Upper lobe of left lung (tissue), 6 donors: ENCODE results near the gene TRIM40. TPM values are rescaled to one million over a fixed set of nuclear protein-coding genes. Genes with fewer than 3 reads are reported as not detected.
A peak's percentile ranks its signal among the peaks of the same experiment; 100 is the strongest.
"Not testable (repeated sequence)": the region's sequence is repeated elsewhere in the genome, so short reads cannot be mapped to it uniquely, and the experiment has no call there.

Experiments
- ATAC-seq, 2 donors: fragments of 200-7000 bp; cut with Tn5 transposase; one replicate each; pipeline ENCODE4 v1.9.1; 2022; ENCODE audit warnings: mild to moderate bottlenecking in 2 of 2, moderate library complexity in 2 of 2; ENCODE audit not compliant: low FRiP score in 2 of 2
- DNase-seq, 2 donors: peaks; one replicate each; pipeline ENCODE4 v3.0.0-alpha.2; 2019 to 2020
- H3K27ac ChIP-seq, 4 donors: fragments of 200-600 bp; sonication (generic); one replicate each; pipeline ENCODE4 v1.5.1; 2016 to 2019
- H3K27me3 ChIP-seq, 4 donors: fragments of 200-600 bp; sonication (generic); one replicate each; pipeline ENCODE4 v1.5.1; 2017 to 2019
- H3K36me3 ChIP-seq, 4 donors: fragments of 200-600 bp; sonication (generic); one replicate each; pipeline ENCODE4 v1.5.1; 2016 to 2019
- H3K4me1 ChIP-seq, 4 donors: fragments of 200-600 bp; sonication (generic); one replicate each; pipeline ENCODE4 v1.5.1; 2018 to 2019
- H3K4me3 ChIP-seq, 4 donors: fragments of 200-600 bp; sonication (generic); one replicate each; pipeline ENCODE4 v1.5.1; 2017 to 2019; ENCODE audit warnings: mild to moderate bottlenecking in 2 of 4, moderate library complexity in 1 of 4
- H3K9me3 ChIP-seq, 4 donors: fragments of 200-600 bp; sonication (generic); one replicate each; pipeline ENCODE4 v1.5.1; 2018 to 2019
- EP300 ChIP-seq, 4 donors: sonication (generic); formaldehyde crosslinking; IDR thresholded peaks; one replicate each; pipeline ENCODE4 v1.5.1; 2017; ENCODE audit warnings: antibody characterized with exemption in 4 of 4, control low read depth in 2 of 4
- POLR2A ChIP-seq, 4 donors: fragments of 450-650 bp; IDR thresholded peaks; one replicate each; pipeline ENCODE4 v1.5.1; 2016 to 2017; ENCODE audit warnings: antibody characterized with exemption in 4 of 4, mild to moderate bottlenecking in 2 of 4
- POLR2AphosphoS5 ChIP-seq, 2 donors: sonication (generic); formaldehyde crosslinking; IDR thresholded peaks; one replicate each; pipeline ENCODE4 v1.5.1; 2017; ENCODE audit warnings: antibody characterized with exemption in 2 of 2
- WGBS, 2 donors: methylation state at CpG; one replicate each; pipeline ENCODE4 v1.1.5; 2017 to 2018; 5-methylcytosine and 5-hydroxymethylcytosine counted together
- total RNA-seq, 6 donors: library from RNA; depleted of rRNA in 4 of 6; stranded (reverse); fragments of >200 nt in 4 of 6; gene quantifications; one replicate each; pipeline versions ENCODE4 v1.1.0 to v1.2.1, GENCODE V29; 2016 to 2021
- TF ChIP-seq, protein P1 (sequence below), 6 experiments: fragments of 450-650 bp in 4 of 6; fragments of 200-600 bp in 2 of 6; sonication (generic) in 2 of 6; IDR thresholded peaks; one replicate each; pipeline ENCODE4 v1.5.1; 2016 to 2019; ENCODE audit warnings: antibody characterized with exemption in 6 of 6
- donor health status: DM: no; HTN: no; CAD: no; lungs with moderate emphysema.
- donor health status: DM: no; HTN: yes; CAD: no; lungs with severe emphysema.

Gene TRIM40
- total RNA-seq, 6 donors from 2014 or later, result not detected

DNA sequence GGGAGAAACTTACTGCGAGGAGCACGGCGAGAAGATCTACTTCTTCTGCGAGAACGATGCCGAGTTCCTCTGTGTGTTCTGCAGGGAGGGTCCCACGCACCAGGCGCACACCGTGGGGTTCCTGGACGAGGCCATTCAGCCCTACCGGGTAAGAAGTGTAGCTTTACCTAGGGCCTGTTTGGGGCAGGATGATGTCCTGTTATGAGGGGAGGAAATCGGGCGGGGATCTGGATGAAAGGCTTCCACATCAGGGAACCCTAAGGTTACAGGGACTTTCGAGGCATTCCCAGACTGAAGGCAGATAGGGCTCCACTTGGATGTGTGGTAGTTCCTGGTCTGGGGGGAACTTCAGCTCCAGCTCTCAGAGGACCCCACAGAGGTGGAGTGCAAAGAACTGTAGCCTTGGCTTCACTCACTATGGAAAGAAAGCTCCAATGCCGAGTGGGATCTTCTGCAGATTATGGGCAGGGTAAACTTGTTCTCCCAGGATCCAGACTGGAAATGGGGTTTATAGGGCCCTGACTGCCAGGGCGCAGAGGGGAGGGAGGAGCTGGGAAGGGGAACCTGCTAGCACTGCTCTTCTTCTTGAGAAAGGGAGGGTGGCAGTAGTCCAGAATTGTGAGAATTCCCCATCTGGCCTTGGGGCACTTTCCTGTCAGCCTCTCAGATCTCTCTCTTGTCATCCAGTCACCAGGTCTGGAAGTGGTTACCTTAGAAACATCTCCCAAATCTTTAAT is 28.1 kb downstream of the TRIM40 start:
- DNase-seq (no peak), ATAC-seq (peak in 1 of 2 donors; percentile 17)
- TF ChIP-seq POLR2A (IDR thresholded peaks at IDR 0.05) (no peak), EP300 (IDR thresholded peaks at IDR 0.05) (no peak), POLR2AphosphoS5 (IDR thresholded peaks at IDR 0.05) (no peak)
- TF ChIP-seq, protein P1, sequence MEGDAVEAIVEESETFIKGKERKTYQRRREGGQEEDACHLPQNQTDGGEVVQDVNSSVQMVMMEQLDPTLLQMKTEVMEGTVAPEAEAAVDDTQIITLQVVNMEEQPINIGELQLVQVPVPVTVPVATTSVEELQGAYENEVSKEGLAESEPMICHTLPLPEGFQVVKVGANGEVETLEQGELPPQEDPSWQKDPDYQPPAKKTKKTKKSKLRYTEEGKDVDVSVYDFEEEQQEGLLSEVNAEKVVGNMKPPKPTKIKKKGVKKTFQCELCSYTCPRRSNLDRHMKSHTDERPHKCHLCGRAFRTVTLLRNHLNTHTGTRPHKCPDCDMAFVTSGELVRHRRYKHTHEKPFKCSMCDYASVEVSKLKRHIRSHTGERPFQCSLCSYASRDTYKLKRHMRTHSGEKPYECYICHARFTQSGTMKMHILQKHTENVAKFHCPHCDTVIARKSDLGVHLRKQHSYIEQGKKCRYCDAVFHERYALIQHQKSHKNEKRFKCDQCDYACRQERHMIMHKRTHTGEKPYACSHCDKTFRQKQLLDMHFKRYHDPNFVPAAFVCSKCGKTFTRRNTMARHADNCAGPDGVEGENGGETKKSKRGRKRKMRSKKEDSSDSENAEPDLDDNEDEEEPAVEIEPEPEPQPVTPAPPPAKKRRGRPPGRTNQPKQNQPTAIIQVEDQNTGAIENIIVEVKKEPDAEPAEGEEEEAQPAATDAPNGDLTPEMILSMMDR (IDR thresholded peaks at IDR 0.05), result no peak
- Histone ChIP-seq H3K27ac (no peak overlapping the region), H3K27me3 (no peaks in the 10 kb centered on the region), H3K4me1 (no peaks in the 10 kb centered on the region), H3K36me3 (no peaks in the 10 kb centered on the region), H3K4me3 (no peak overlapping the region), H3K9me3 (no peaks in the 10 kb centered on the region)
- 91 to 92% methylated on average over 13 to 16 of the region's 16 CpGs for WGBS, 2 donors

DNA sequence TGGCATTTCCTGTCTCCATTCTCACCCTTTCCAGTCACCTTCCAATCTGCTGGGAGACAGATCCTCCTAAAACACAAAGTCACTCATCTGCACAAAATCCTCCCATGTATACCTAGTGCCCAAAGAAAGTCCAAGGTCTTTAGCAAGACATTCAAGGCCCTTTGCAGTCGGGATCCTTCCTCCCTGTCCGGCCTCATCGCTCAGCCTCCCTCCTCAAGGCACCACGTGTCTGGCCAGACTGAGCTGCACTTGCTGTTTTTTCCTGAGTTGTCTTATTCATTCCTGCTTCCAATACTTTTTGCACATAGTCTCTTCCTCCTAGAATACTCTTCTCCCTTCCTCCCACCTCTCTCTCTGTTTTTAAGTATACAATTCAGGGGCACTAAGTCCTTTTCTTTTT is 28.8 kb downstream of the TRIM40 start:
- no peak for ATAC-seq
- no peak overlapping the region for H3K27ac ChIP-seq
- no peaks in the 10 kb centered on the region for H3K9me3 ChIP-seq
- WGBS, 2 donors, result 82 to 90% methylated on average over 4 of the region's 4 CpGs
- DNase-seq, result no peak
- no peaks in the 10 kb centered on the region for H3K36me3 ChIP-seq
- TF ChIP-seq EP300 (IDR thresholded peaks at IDR 0.05) (no peak), POLR2AphosphoS5 (IDR thresholded peaks at IDR 0.05) (no peak)
- TF ChIP-seq, protein P1 (IDR thresholded peaks at IDR 0.05), result no peak
- no peak overlapping the region for H3K4me3 ChIP-seq
- H3K4me1 ChIP-seq, result peaks cover 0 to 2% (median 0%) of the 10 kb centered on the region in 4 donors
- no peaks in the 10 kb centered on the region for H3K27me3 ChIP-seq

DNA sequence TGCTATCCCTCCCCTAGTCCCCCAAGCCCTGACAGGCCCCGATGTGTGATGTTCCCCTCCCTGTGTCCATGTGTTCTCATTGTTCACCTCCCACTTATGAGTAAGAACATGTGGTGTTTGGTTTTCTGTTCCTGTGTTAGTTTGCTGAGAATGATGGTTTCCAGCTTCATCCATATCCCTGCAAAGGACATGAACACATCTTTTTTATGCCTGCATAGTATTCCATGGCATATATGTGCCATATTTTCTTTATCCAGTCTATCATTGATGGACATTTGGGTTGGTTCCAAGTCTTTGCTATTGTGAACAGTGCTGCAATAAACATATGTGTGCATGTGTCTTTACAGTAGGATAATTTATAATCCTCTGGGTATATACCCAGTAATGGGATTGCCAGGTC is 29.3 kb downstream of the TRIM40 start:
- H3K9me3 ChIP-seq, DNase-seq, H3K27me3 ChIP-seq, H3K27ac ChIP-seq, H3K36me3 ChIP-seq, ATAC-seq, H3K4me1 ChIP-seq, H3K4me3 ChIP-seq: not testable (repeated sequence)
- 92 to 96% methylated on average over 1 of the region's 1 CpG for WGBS, 2 donors

DNA sequence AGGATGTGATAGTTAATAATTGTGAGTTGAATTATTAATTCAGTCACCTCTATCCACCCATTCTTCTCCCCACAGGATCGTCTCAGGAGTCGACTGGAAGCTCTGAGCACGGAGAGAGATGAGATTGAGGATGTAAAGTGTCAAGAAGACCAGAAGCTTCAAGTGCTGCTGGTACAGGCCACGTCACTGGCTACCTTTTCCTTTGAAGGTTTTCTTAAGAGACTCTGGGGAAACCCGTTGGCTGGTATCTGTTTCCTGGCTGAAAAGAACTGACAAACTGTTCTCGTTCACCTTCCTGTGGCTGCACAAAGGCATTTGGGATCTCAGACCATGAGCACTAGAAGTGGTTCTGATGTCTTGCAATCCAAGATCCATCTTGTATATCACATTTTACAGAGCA is 31.2 kb downstream of the TRIM40 start:
- DNase-seq (no peak), ATAC-seq (no peak)
- H3K4me3 ChIP-seq, result no peak overlapping the region
- H3K36me3 ChIP-seq, result no peaks in the 10 kb centered on the region
- H3K4me1 ChIP-seq, result peaks cover 0 to 12% (median 7%) of the 10 kb centered on the region in 4 donors
- 41 to 60% methylated on average over 6 of the region's 6 CpGs for WGBS, 2 donors
- no peak overlapping the region for H3K27ac ChIP-seq
- peaks cover 0 to 20% (median 5%) of the 10 kb centered on the region in 4 donors for H3K27me3 ChIP-seq
- H3K9me3 ChIP-seq, result no peaks in the 10 kb centered on the region
- no peak for TF ChIP-seq POLR2AphosphoS5 (IDR thresholded peaks at IDR 0.05)
- TF ChIP-seq, protein P1 (IDR thresholded peaks at IDR 0.05), result no peak
- TF ChIP-seq EP300 (IDR thresholded peaks at IDR 0.05), result no peak
- no peak for TF ChIP-seq POLR2A (IDR thresholded peaks at IDR 0.05)

DNA sequence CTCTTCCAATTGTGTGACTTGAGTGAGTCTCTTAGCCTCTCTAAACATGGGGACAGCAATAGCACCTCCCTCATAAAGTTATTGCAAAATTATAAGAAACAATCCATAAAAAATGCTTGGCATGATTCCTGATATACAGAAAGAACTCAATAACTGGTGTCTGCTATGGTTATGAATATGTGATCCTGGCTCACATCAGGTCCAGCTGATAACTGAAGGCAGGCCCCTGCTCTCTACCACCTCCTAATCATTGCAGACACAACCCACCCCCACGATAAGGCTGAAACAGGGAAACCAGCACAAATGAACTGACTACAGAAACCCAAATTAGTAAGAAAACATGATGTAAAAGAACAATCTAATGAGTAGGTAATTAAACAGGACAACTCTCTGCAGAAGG is 32.8 kb downstream of the TRIM40 start:
- H3K27ac ChIP-seq, result no peak overlapping the region
- no peaks in the 10 kb centered on the region for H3K9me3 ChIP-seq
- H3K4me1 ChIP-seq, result peaks cover 0 to 12% (median 10%) of the 10 kb centered on the region in 4 donors
- peaks cover 0 to 25% (median 10%) of the 10 kb centered on the region in 4 donors for H3K27me3 ChIP-seq
- WGBS, 2 donors, result 74 to 75% methylated on average over 1 of the region's 1 CpG
- DNase-seq (no peak), ATAC-seq (no peak)
- H3K36me3 ChIP-seq, result no peaks in the 10 kb centered on the region
- TF ChIP-seq POLR2AphosphoS5 (IDR thresholded peaks at IDR 0.05), result no peak
- no peak for TF ChIP-seq POLR2A (IDR thresholded peaks at IDR 0.05)
- TF ChIP-seq, protein P1 (IDR thresholded peaks at IDR 0.05), result no peak
- TF ChIP-seq EP300 (IDR thresholded peaks at IDR 0.05), result no peak
- no peak overlapping the region for H3K4me3 ChIP-seq
